ENCODE results near the gene CRHR1. TPM values are rescaled to one million over a fixed set of nuclear protein-coding genes. Genes with fewer than 3 reads are reported as not detected.

Gene CRHR1
- polyA plus RNA-seq, 1 donor (not counting 4 experiments of a cell fraction or from before 2014, with no cell fraction given), result not detected

- dilution Hi-C loops (cut with MboI; ENCODE audit: extremely low pct_ligation_motif_present, low sequenced_read_pairs), result no loop called here
- no peaks in the 10 kb centered on the region for H3K9me1 ChIP-seq (ENCODE audit: control insufficient read depth, extremely low read depth, insufficient read depth, low read length)
- no peak overlapping the region for H3K27ac ChIP-seq (ENCODE audit: control insufficient read depth, insufficient read depth, low read length)
- no peak overlapping the region for H3K4me2 ChIP-seq (ENCODE audit: control insufficient read depth, extremely low read depth, insufficient read depth, low read depth, low read length)
- H3K9ac ChIP-seq (ENCODE audit: control insufficient read depth, extremely low read depth, insufficient read depth, low read length), result no peak overlapping the region
- no peaks in the 10 kb centered on the region for H3K36me3 ChIP-seq (ENCODE audit: control insufficient read depth in 2 of 2, extremely low read depth in 1 of 2, insufficient read depth in 2 of 2, low read length in 2 of 2)
- H3K4me3 ChIP-seq (ENCODE audit: control insufficient read depth in 2 of 3, extremely low read depth in 1 of 3, insufficient read depth in 2 of 3, low read depth in 1 of 3, low read length in 3 of 3), result no peak overlapping the region
- H2AFZ ChIP-seq (ENCODE audit: control insufficient read depth, low read length), result no peak overlapping the region
- no peaks in the 10 kb centered on the region for H3K4me1 ChIP-seq (ENCODE audit: control insufficient read depth, extremely low read depth, insufficient read depth, low read length)
- H3K9me3 ChIP-seq (ENCODE audit: control insufficient read depth, low read depth, low read length), result no peaks in the 10 kb centered on the region
- TF ChIP-seq EZH2 (IDR thresholded peaks at IDR 0.05; ENCODE audit: low read length), result no peak
- TF ChIP-seq, protein P1, sequence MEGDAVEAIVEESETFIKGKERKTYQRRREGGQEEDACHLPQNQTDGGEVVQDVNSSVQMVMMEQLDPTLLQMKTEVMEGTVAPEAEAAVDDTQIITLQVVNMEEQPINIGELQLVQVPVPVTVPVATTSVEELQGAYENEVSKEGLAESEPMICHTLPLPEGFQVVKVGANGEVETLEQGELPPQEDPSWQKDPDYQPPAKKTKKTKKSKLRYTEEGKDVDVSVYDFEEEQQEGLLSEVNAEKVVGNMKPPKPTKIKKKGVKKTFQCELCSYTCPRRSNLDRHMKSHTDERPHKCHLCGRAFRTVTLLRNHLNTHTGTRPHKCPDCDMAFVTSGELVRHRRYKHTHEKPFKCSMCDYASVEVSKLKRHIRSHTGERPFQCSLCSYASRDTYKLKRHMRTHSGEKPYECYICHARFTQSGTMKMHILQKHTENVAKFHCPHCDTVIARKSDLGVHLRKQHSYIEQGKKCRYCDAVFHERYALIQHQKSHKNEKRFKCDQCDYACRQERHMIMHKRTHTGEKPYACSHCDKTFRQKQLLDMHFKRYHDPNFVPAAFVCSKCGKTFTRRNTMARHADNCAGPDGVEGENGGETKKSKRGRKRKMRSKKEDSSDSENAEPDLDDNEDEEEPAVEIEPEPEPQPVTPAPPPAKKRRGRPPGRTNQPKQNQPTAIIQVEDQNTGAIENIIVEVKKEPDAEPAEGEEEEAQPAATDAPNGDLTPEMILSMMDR (optimal IDR thresholded peaks at IDR 0.05 in 1 of 3, IDR thresholded peaks at IDR 0.05 in 1 of 3, conservative IDR thresholded peaks at IDR 0.05 in 1 of 3; ENCODE audit: extremely low read depth in 1 of 3, insufficient read depth in 2 of 3, low read length in 3 of 3), result no peak
- peaks cover 8% of the 10 kb centered on the region for H3K27me3 ChIP-seq (ENCODE audit: control insufficient read depth, extremely low read depth, insufficient read depth, low read length)
- no peaks in the 10 kb centered on the region for H3K79me2 ChIP-seq (ENCODE audit: control insufficient read depth, insufficient read depth, low read length)
- no peak for FAIRE-seq
- peaks cover 2% of the 10 kb centered on the region for H4K20me1 ChIP-seq (ENCODE audit: control insufficient read depth, extremely low read depth, insufficient read depth, low read length)
- no peak for DNase-seq (ENCODE audit: low read depth, low spot score)
Observed at GRCh38 chr17:45836047-45837044, 52.2 kb downstream of the CRHR1 start.

DNA sequence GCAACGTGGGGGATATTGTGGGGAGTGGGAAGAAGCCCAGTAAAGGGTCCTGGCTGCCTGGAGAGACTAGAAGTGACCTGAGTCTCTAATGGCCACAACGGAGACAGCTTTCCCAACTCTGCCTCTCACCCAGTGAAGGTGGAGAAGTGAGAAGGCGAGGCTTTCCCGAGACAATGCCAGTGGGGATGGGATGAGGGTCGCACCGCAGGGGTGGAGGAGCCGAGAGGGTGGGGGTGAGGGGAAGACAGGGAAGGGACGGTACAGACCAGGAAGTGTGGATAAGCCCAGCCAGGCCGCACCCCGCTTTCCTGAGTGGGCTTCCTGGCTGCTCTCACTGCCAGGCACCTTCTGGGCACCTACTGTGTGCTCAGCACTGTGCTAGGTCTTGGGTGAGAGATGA is 53.1 kb downstream of the CRHR1 start:
- no peaks in the 10 kb centered on the region for H3K79me2 ChIP-seq (ENCODE audit: control insufficient read depth, insufficient read depth, low read length)
- no peaks in the 10 kb centered on the region for H3K4me1 ChIP-seq (ENCODE audit: control insufficient read depth, extremely low read depth, insufficient read depth, low read length)
- H4K20me1 ChIP-seq (ENCODE audit: control insufficient read depth, extremely low read depth, insufficient read depth, low read length), result peaks cover 2% of the 10 kb centered on the region
- no peak overlapping the region for H3K4me2 ChIP-seq (ENCODE audit: control insufficient read depth, extremely low read depth, insufficient read depth, low read depth, low read length)
- no peaks in the 10 kb centered on the region for H3K36me3 ChIP-seq (ENCODE audit: control insufficient read depth in 2 of 2, extremely low read depth in 1 of 2, insufficient read depth in 2 of 2, low read length in 2 of 2)
- TF ChIP-seq EZH2 (IDR thresholded peaks at IDR 0.05; ENCODE audit: low read length), result no peak
- TF ChIP-seq, protein P1 (optimal IDR thresholded peaks at IDR 0.05 in 1 of 3, IDR thresholded peaks at IDR 0.05 in 1 of 3, conservative IDR thresholded peaks at IDR 0.05 in 1 of 3; ENCODE audit: extremely low read depth in 1 of 3, insufficient read depth in 2 of 3, low read length in 3 of 3), result no peak
- no peak overlapping the region for H2AFZ ChIP-seq (ENCODE audit: control insufficient read depth, low read length)
- dilution Hi-C loops (cut with MboI; ENCODE audit: extremely low pct_ligation_motif_present, low sequenced_read_pairs), result no loop called here
- H3K9me1 ChIP-seq (ENCODE audit: control insufficient read depth, extremely low read depth, insufficient read depth, low read length), result no peaks in the 10 kb centered on the region
- no peaks in the 10 kb centered on the region for H3K9me3 ChIP-seq (ENCODE audit: control insufficient read depth, low read depth, low read length)
- FAIRE-seq (no peak), DNase-seq (ENCODE audit: low read depth, low spot score) (no peak)
- no peak overlapping the region for H3K27ac ChIP-seq (ENCODE audit: control insufficient read depth, insufficient read depth, low read length)
- no peak overlapping the region for H3K4me3 ChIP-seq (ENCODE audit: control insufficient read depth in 2 of 3, extremely low read depth in 1 of 3, insufficient read depth in 2 of 3, low read depth in 1 of 3, low read length in 3 of 3)
- H3K27me3 ChIP-seq (ENCODE audit: control insufficient read depth, extremely low read depth, insufficient read depth, low read length), result peaks cover 8% of the 10 kb centered on the region
- no peak overlapping the region for H3K9ac ChIP-seq (ENCODE audit: control insufficient read depth, extremely low read depth, insufficient read depth, low read length)

Data from keratinocyte (primary cell).